Tibial nerve (tissue), 3 donors: ENCODE data around the gene C7orf57.

Source experiments
- POLR2A ChIP-seq, 2 donors: fragments of 450-650 bp; IDR thresholded peaks; one replicate each; pipeline ENCODE4 v1.6.1; 2017; ENCODE audit warnings: antibody characterized with exemption in 2 of 2, mild to moderate bottlenecking in 2 of 2, moderate library complexity in 2 of 2
- TF ChIP-seq, protein P1 (sequence below), 5 experiments: fragments of 200-600 bp in 3 of 5; fragments of 450-650 bp in 2 of 5; sonication (generic) in 3 of 5; IDR thresholded peaks; one replicate each; pipeline ENCODE4 v1.5.1; 2016 to 2019; ENCODE audit warnings: antibody characterized with exemption in 5 of 5, mild to moderate bottlenecking in 3 of 5, moderate library complexity in 2 of 5

DNA sequence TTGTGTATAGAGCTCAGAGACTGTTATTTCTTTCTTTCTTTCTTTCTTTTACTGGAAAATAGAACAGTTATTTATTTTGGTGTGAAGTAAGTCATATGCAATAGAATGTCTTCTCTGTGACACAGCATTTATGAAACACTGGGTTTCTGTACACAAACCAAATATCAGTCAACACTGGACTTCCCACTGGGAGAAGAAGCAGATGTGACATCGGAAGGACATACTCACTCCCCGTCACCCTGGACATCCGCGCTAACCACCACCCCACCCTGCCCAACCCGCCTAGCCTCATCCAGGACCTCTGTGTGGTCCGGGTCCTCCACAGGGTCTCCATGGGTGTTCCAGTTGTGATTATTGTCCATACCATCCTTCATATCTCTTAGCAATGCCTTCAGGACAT is 28.5 kb upstream of the C7orf57 start:
- TF ChIP-seq, protein P1, sequence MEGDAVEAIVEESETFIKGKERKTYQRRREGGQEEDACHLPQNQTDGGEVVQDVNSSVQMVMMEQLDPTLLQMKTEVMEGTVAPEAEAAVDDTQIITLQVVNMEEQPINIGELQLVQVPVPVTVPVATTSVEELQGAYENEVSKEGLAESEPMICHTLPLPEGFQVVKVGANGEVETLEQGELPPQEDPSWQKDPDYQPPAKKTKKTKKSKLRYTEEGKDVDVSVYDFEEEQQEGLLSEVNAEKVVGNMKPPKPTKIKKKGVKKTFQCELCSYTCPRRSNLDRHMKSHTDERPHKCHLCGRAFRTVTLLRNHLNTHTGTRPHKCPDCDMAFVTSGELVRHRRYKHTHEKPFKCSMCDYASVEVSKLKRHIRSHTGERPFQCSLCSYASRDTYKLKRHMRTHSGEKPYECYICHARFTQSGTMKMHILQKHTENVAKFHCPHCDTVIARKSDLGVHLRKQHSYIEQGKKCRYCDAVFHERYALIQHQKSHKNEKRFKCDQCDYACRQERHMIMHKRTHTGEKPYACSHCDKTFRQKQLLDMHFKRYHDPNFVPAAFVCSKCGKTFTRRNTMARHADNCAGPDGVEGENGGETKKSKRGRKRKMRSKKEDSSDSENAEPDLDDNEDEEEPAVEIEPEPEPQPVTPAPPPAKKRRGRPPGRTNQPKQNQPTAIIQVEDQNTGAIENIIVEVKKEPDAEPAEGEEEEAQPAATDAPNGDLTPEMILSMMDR (IDR thresholded peaks at IDR 0.05): no peak
- no peak for TF ChIP-seq POLR2A (IDR thresholded peaks at IDR 0.05)
